ENCODE data around the gene VPS8. TPM values are rescaled to one million over a fixed set of nuclear protein-coding genes. Genes with fewer than 3 reads are reported as not detected.
A peak's percentile ranks its signal among the peaks of the same experiment; 100 is the strongest.

The VPS8 gene
- total and polyA plus RNA-seq, 2 donors (not counting 1 experiment from before 2014, with no cell fraction given): 24.9 to 99.4 TPM

DNA sequence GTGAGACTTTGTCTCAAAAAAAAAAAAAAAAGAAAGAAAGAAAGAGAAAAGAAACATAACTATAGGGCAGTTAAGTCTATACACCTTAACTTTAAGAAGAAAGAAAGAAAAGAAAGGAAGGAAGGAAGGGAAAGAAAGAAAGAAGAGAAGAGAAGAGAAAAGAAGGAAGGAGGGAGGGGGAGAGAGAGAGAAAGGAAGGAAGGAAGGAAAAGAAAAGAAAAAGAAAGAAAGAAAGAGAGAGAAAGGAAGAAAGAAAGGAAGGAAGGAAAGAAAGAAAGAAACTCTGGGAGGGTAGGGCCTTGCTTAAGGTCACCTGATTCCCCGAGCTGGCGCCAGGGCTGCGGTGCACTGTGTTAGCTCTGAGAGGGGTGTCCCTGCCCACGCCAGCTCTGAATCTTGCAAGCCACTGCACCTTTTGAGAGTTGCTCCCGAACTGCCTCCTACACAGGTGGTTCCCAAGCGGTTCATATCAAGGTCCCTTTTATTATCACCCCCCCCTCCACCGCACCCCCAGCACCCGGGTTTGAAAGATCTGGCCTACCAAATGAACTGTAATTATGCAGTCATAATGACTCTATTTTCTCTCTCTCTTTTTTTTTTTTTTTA lies 39.2 kb upstream of the VPS8 start:
- Histone ChIP-seq H3K4me3 (replicated peaks in 1 of 4; ENCODE audit: control extremely low read depth in 1 of 4, insufficient read depth in 1 of 4, low read depth in 3 of 4, low read length in 4 of 4) (no peak overlapping the region), H3K4me2 (ENCODE audit: extremely low read depth, insufficient read depth, low read length) (no peak overlapping the region)
- DNase-seq (ENCODE audit: low read depth in 2 of 2): no peak

GRCh38 chr3:184773283-184774186 lies 38.4 kb upstream of the VPS8 start:
- Histone ChIP-seq H3K27ac (ENCODE audit: insufficient read depth, low read length) (peak overlapping the region; percentile 57), H3K9me3 (ENCODE audit: control insufficient read depth, insufficient read depth, low read depth, low read length) (no peaks in the 10 kb centered on the region), H3K36me3 (ENCODE audit: control insufficient read depth, insufficient read depth, low read length) (no peaks in the 10 kb centered on the region), H2AFZ (ENCODE audit: low read length) (peak overlapping the region; percentile 91), H4K20me1 (ENCODE audit: control insufficient read depth, extremely low read depth, insufficient read depth, low read length) (no peaks in the 10 kb centered on the region), H3K4me2 (ENCODE audit: extremely low read depth, insufficient read depth, low read length) (peak overlapping the region; percentile 60), H3K4me3 (replicated peaks in 1 of 4; ENCODE audit: control extremely low read depth in 1 of 4, insufficient read depth in 1 of 4, low read depth in 3 of 4, low read length in 4 of 4) (no peak overlapping the region), H3K9ac (ENCODE audit: insufficient read depth, low read length) (peak overlapping the region; percentile 54), H3K79me2 (ENCODE audit: control insufficient read depth, insufficient read depth, low read length) (no peaks in the 10 kb centered on the region), H3K27me3 (ENCODE audit: control insufficient read depth, insufficient read depth, low read length) (no peaks in the 10 kb centered on the region), H3K4me1 (ENCODE audit: control insufficient read depth, extremely low read depth, insufficient read depth, low read length) (peaks cover 8% of the 10 kb centered on the region)
- TF ChIP-seq, protein P1, sequence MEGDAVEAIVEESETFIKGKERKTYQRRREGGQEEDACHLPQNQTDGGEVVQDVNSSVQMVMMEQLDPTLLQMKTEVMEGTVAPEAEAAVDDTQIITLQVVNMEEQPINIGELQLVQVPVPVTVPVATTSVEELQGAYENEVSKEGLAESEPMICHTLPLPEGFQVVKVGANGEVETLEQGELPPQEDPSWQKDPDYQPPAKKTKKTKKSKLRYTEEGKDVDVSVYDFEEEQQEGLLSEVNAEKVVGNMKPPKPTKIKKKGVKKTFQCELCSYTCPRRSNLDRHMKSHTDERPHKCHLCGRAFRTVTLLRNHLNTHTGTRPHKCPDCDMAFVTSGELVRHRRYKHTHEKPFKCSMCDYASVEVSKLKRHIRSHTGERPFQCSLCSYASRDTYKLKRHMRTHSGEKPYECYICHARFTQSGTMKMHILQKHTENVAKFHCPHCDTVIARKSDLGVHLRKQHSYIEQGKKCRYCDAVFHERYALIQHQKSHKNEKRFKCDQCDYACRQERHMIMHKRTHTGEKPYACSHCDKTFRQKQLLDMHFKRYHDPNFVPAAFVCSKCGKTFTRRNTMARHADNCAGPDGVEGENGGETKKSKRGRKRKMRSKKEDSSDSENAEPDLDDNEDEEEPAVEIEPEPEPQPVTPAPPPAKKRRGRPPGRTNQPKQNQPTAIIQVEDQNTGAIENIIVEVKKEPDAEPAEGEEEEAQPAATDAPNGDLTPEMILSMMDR (conservative IDR thresholded peaks at IDR 0.05 in 1 of 2, IDR thresholded peaks at IDR 0.05 in 1 of 2; ENCODE audit: low read depth in 1 of 2, low read length in 2 of 2): no peak
- TF ChIP-seq EZH2 (IDR thresholded peaks at IDR 0.05; ENCODE audit: low read length, missing control alignments): no peak
- peak in 1 of 2 donors; percentile 77 for DNase-seq (ENCODE audit: low read depth in 2 of 2)

More for the DNA sequence above, 39.2 kb upstream of the VPS8 start:
- peaks cover 8% of the 10 kb centered on the region for H3K4me1 ChIP-seq (ENCODE audit: control insufficient read depth, extremely low read depth, insufficient read depth, low read length)
- H3K9ac ChIP-seq (ENCODE audit: insufficient read depth, low read length): no peak overlapping the region
- H3K27me3 ChIP-seq (ENCODE audit: control insufficient read depth, insufficient read depth, low read length): no peaks in the 10 kb centered on the region
- no peaks in the 10 kb centered on the region for H3K9me3 ChIP-seq (ENCODE audit: control insufficient read depth, insufficient read depth, low read depth, low read length)
- H3K36me3 ChIP-seq (ENCODE audit: control insufficient read depth, insufficient read depth, low read length): no peaks in the 10 kb centered on the region
- no peak for TF ChIP-seq EZH2 (IDR thresholded peaks at IDR 0.05; ENCODE audit: low read length, missing control alignments)
- TF ChIP-seq, protein P1 (conservative IDR thresholded peaks at IDR 0.05 in 1 of 2, IDR thresholded peaks at IDR 0.05 in 1 of 2; ENCODE audit: low read depth in 1 of 2, low read length in 2 of 2): no peak
- H3K79me2 ChIP-seq (ENCODE audit: control insufficient read depth, insufficient read depth, low read length): no peaks in the 10 kb centered on the region
- no peaks in the 10 kb centered on the region for H4K20me1 ChIP-seq (ENCODE audit: control insufficient read depth, extremely low read depth, insufficient read depth, low read length)
- H3K27ac ChIP-seq (ENCODE audit: insufficient read depth, low read length): no peak overlapping the region
- no peak overlapping the region for H2AFZ ChIP-seq (ENCODE audit: low read length)

- no peaks in the 10 kb centered on the region for H3K9me3 ChIP-seq (ENCODE audit: control insufficient read depth, insufficient read depth, low read depth, low read length)
- no peaks in the 10 kb centered on the region for H3K79me2 ChIP-seq (ENCODE audit: control insufficient read depth, insufficient read depth, low read length)
- H3K36me3 ChIP-seq (ENCODE audit: control insufficient read depth, insufficient read depth, low read length): no peaks in the 10 kb centered on the region
- no peak overlapping the region for H3K4me2 ChIP-seq (ENCODE audit: extremely low read depth, insufficient read depth, low read length)
- no peak for DNase-seq (ENCODE audit: low read depth in 2 of 2)
- no peak overlapping the region for H3K4me3 ChIP-seq (replicated peaks in 1 of 4; ENCODE audit: control extremely low read depth in 1 of 4, insufficient read depth in 1 of 4, low read depth in 3 of 4, low read length in 4 of 4)
- no peaks in the 10 kb centered on the region for H3K27me3 ChIP-seq (ENCODE audit: control insufficient read depth, insufficient read depth, low read length)
- no peak overlapping the region for H3K27ac ChIP-seq (ENCODE audit: insufficient read depth, low read length)
- H2AFZ ChIP-seq (ENCODE audit: low read length): no peak overlapping the region
- peaks cover 8% of the 10 kb centered on the region for H3K4me1 ChIP-seq (ENCODE audit: control insufficient read depth, extremely low read depth, insufficient read depth, low read length)
- no peak overlapping the region for H3K9ac ChIP-seq (ENCODE audit: insufficient read depth, low read length)
- H4K20me1 ChIP-seq (ENCODE audit: control insufficient read depth, extremely low read depth, insufficient read depth, low read length): no peaks in the 10 kb centered on the region
- TF ChIP-seq, protein P1 (conservative IDR thresholded peaks at IDR 0.05 in 1 of 2, IDR thresholded peaks at IDR 0.05 in 1 of 2; ENCODE audit: low read depth in 1 of 2, low read length in 2 of 2): no peak
- TF ChIP-seq EZH2 (IDR thresholded peaks at IDR 0.05; ENCODE audit: low read length, missing control alignments): no peak
Measured at GRCh38 chr3:184776916-184777315, 35.0 kb upstream of the VPS8 start.
